Smooth muscle cell (in vitro differentiated cells): Measurements from ENCODE around the gene JOSD2. TPM values are rescaled to one million over a fixed set of nuclear protein-coding genes. Genes with fewer than 3 reads are reported as not detected.

Experiments
- DNase-seq: peaks from one replicate; lab custom pipeline; 2025; ENCODE audit not compliant: unreplicated experiment; lab: John Stamatoyannopoulos, UW
- H2AFZ ChIP-seq: fragments of 200-600 bp; sonication (generic); 2 replicates; pipeline ENCODE4 v1.6.0; 2016; ENCODE audit warnings: antibody characterized with exemption, low read depth, mild to moderate bottlenecking
- H3F3A ChIP-seq: fragments of 200-600 bp; sonication (generic); 2 replicates; pipeline ENCODE4 v1.6.0; 2017; ENCODE audit warnings: antibody characterized with exemption, low read depth
- H3K27ac ChIP-seq: fragments of 200-600 bp; sonication (generic); 2 replicates; pipeline ENCODE4 v1.5.1; 2016; ENCODE audit warnings: low read depth, mild to moderate bottlenecking
- H3K27me3 ChIP-seq: fragments of 200-600 bp; sonication (generic); 2 replicates; pipeline ENCODE4 v1.6.1; 2016; ENCODE audit warnings: low read depth, mild to moderate bottlenecking
- H3K36me3 ChIP-seq: fragments of 200-600 bp; sonication (generic); 2 replicates; pipeline ENCODE4 v1.5.1; 2016; ENCODE audit warnings: low read depth
- H3K4me1 ChIP-seq: fragments of 200-600 bp; sonication (generic); 2 replicates; pipeline ENCODE4 v1.5.1; 2016; ENCODE audit warnings: low read depth
- H3K4me2 ChIP-seq: fragments of 200-600 bp; sonication (generic); 2 replicates; pipeline ENCODE4 v1.6.0; 2016; ENCODE audit warnings: mild to moderate bottlenecking
- H3K4me3 ChIP-seq: fragments of 200-600 bp; sonication (generic); 2 replicates; pipeline ENCODE4 v1.5.1; 2016; ENCODE audit warnings: mild to moderate bottlenecking
- H3K79me2 ChIP-seq: fragments of 200-600 bp; sonication (generic); 2 replicates; pipeline ENCODE4 v1.6.0; 2016; ENCODE audit warnings: low read depth, mild to moderate bottlenecking
- H3K9ac ChIP-seq: fragments of 200-600 bp; sonication (generic); 2 replicates; pipeline ENCODE4 v1.6.0; 2016; ENCODE audit warnings: low read depth
- H3K9me3 ChIP-seq: fragments of 200-600 bp; sonication (generic); replicated peaks from 2 replicates; pipeline ENCODE4 v1.5.1; 2016; ENCODE audit warnings: low read depth
- H4K20me1 ChIP-seq: fragments of 200-600 bp; sonication (generic); 2 replicates; pipeline ENCODE4 v1.6.0; 2016; ENCODE audit warnings: low read depth
- WGBS: methylation state at CpG from one replicate; pipeline ENCODE4 v1.1.7; 2016; ENCODE audit warnings: low lambda C conversion rate; 5-methylcytosine and 5-hydroxymethylcytosine counted together
- polyA plus RNA-seq: library from polyadenylated mRNA; unstranded; fragments of >200 nt; fragmentation: Nextera tagmentation; extraction: Ambion mirVana; gene quantifications from 2 replicates; pipeline ENCODE4 v1.2.1, GENCODE V29; 2016
- total RNA-seq: library from RNA; depleted of rRNA; stranded (reverse); fragments of >200 nt; gene quantifications from 2 replicates; pipeline ENCODE4 v1.2.3, GENCODE V29; 2014
- TF ChIP-seq, protein P1 (sequence below): fragments of 200-600 bp; sonication (generic); IDR thresholded peaks from 2 replicates; pipeline ENCODE4 v1.5.1; 2017; ENCODE audit warnings: borderline replicate concordance, mild to moderate bottlenecking, antibody characterized with exemption; ENCODE audit not compliant: insufficient read depth, poor library complexity, severe bottlenecking

JOSD2 gene
- total and polyA plus RNA-seq, 2 experiments from 2014 or later = 17.1 to 77.6 TPM

DNA sequence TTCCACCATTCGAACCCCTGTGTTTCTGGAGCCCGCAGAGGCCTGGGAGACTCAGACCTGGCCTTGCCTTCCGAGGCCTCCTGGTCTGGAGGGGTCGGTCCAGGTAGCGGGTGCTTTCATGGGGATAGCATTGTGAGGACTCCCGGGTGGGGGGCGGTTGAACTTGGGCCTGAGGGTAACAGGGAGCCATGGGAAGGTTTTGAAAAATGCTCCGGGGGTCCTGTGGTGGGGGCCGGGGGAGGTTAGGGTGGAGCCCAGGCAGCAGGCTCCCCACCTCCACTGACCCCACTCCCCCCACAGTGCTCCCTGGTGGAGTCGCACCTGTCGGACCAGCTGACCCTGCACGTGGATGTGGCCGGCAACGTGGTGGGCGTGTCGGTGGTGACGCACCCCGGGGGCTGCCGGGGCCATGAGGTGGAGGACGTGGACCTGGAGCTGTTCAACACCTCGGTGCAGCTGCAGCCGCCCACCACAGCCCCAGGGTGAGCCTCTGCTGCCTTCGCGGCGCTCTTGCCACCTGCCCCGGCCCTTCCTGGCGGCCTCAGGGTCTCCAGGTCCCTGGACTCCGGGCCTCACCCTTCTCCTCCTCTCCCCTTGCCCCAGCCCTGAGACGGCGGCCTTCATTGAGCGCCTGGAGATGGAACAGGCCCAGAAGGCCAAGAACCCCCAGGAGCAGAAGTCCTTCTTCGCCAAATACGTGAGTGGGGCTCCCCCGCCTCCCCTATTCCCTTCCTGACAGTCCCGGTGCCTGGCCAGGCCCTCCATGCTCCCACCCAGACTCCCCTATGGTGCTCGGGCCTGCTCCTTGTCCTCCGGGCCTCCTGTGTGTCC is 30.5 kb downstream of the JOSD2 start:
- Histone ChIP-seq H3F3A (peaks cover 6% of the 10 kb centered on the region), H3K4me1 (peaks cover 7% of the 10 kb centered on the region), H3K27ac (no peak overlapping the region), H3K27me3 (no peaks in the 10 kb centered on the region), H3K79me2 (peaks cover 16% of the 10 kb centered on the region), H4K20me1 (peaks cover 24% of the 10 kb centered on the region), H2AFZ (no peak overlapping the region), H3K36me3 (no peaks in the 10 kb centered on the region), H3K4me3 (no peak overlapping the region), H3K9ac (no peak overlapping the region), H3K4me2 (no peak overlapping the region), H3K9me3 (no peaks in the 10 kb centered on the region)
- DNase-seq = no peak
- TF ChIP-seq, protein P1, sequence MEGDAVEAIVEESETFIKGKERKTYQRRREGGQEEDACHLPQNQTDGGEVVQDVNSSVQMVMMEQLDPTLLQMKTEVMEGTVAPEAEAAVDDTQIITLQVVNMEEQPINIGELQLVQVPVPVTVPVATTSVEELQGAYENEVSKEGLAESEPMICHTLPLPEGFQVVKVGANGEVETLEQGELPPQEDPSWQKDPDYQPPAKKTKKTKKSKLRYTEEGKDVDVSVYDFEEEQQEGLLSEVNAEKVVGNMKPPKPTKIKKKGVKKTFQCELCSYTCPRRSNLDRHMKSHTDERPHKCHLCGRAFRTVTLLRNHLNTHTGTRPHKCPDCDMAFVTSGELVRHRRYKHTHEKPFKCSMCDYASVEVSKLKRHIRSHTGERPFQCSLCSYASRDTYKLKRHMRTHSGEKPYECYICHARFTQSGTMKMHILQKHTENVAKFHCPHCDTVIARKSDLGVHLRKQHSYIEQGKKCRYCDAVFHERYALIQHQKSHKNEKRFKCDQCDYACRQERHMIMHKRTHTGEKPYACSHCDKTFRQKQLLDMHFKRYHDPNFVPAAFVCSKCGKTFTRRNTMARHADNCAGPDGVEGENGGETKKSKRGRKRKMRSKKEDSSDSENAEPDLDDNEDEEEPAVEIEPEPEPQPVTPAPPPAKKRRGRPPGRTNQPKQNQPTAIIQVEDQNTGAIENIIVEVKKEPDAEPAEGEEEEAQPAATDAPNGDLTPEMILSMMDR = no peak
- WGBS = 99% methylated on average over 31 of the region's 37 CpGs

DNA sequence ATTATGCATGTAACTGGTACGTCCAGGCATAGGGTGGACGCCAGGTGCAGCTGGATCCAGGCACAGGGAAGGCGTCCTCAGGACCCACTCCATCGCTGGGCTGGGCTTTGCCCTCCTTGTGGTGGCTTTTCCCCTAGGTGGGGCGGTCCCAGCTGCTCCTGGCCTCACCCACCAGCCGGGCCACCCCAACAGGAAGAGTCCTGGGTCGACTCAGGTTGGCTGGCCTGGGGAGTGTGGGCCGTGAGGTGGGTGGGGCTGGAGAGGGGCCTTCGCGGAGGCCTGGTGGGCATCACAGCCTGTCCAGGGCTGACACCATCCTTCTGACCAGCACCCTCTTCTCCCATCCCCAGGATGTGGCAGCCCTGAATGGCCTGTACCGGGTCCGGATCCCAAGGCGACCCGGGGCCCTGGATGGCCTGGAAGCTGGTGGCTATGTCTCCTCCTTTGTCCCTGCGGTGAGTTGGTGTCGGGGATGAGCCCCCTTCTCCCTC is 31.2 kb downstream of the JOSD2 start:
- no peak for DNase-seq

DNA sequence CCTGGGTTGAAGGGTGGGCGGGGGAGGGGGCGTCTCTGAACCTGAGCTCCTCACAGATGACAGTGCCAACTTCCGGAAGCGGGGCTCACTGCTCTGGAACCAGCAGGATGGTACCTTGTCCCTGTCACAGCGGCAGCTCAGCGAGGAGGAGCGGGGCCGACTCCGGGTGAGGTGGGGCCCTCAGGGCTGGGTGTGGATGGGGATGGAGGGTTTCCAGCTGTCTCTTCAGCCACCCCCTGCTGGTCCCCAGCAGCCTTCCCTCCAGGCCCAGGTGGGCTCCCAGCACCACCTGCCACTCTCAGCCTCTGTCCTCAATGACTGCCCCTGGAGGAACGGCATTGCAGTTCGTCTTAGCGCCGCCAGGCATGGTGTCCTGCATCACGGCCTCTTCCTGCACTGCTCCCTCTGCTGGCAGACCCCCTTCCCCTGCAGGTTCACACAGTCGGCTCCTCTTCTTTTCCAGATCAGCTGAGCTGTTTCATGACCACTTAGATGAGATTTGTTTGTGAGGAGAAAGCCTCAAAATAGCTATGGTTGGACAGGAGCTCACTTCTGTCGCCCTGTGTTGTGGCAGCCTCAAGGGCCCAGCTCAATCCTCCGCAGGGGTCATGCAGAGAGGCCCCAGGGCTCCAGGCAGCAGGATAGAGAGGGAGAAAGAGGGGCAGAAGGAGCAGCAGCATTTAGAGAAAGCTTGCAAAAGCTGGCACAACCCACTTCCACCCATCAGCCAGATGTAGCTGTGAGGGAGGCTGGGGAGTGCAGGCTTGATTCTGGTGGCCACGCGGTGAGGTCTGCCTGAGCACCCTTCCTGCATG is 31.9 kb downstream of the JOSD2 start:
- no peak overlapping the region for H3K9ac ChIP-seq
- H4K20me1 ChIP-seq = peaks cover 24% of the 10 kb centered on the region
- no peak overlapping the region for H2AFZ ChIP-seq
- H3K4me1 ChIP-seq = peaks cover 7% of the 10 kb centered on the region
- TF ChIP-seq, protein P1 = peak; percentile 39
- no peak for DNase-seq
- no peak overlapping the region for H3K4me3 ChIP-seq
- no peak overlapping the region for H3K4me2 ChIP-seq
- H3K27me3 ChIP-seq = no peaks in the 10 kb centered on the region
- 87% methylated on average over 19 of the region's 19 CpGs for WGBS
- no peaks in the 10 kb centered on the region for H3K36me3 ChIP-seq
- H3F3A ChIP-seq = peaks cover 6% of the 10 kb centered on the region
- H3K27ac ChIP-seq = no peak overlapping the region
- no peaks in the 10 kb centered on the region for H3K9me3 ChIP-seq
- peaks cover 16% of the 10 kb centered on the region for H3K79me2 ChIP-seq

More for the DNA sequence above, 31.2 kb downstream of the JOSD2 start:
- WGBS = 97% methylated on average over 13 of the region's 16 CpGs
- TF ChIP-seq, protein P1 = no peak
- Histone ChIP-seq H3K4me1 (peaks cover 7% of the 10 kb centered on the region), H3K27ac (no peak overlapping the region), H3K4me2 (no peak overlapping the region), H3F3A (peaks cover 6% of the 10 kb centered on the region), H3K4me3 (no peak overlapping the region), H4K20me1 (peaks cover 24% of the 10 kb centered on the region), H3K9me3 (no peaks in the 10 kb centered on the region), H3K36me3 (no peaks in the 10 kb centered on the region), H3K27me3 (no peaks in the 10 kb centered on the region), H3K79me2 (peaks cover 16% of the 10 kb centered on the region), H2AFZ (no peak overlapping the region), H3K9ac (no peak overlapping the region)
